HG02981 (cell line): ENCODE results near the gene AGBL4.
"Not testable (repeated sequence)": the region's sequence is repeated elsewhere in the genome, so short reads cannot be mapped to it uniquely, and the experiment has no call there.

Experiments used
- ATAC-seq: cut with Tn5 transposase; IDR thresholded peaks from one replicate; pipeline ENCODE4 v1.9.1; 2021; ENCODE audit warnings: mild to moderate bottlenecking, moderate library complexity; ENCODE audit not compliant: unreplicated experiment

AGBL4 gene

GRCh38 chr1:48523558-48523957, 1500.2 kb downstream of the AGBL4 start:
- no peak for ATAC-seq

DNA sequence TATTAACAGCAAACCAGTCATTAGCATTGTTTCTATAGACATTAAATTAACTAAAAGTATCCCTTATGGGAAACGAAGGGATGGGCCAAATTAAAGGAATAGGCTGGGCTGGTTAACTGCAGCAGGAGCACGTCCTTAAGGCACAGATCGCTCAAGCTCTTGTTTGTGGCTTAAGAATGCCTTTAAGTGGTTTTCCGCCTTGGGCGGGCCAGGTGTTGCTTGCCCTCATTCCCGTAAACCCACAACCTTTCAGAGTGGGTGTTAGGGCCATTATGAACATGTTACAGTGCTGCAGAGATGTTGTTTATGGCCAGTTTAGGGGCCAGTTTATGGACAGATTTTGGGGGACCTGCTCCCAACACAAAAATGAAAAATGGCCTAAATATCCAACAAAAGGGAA, 1503.9 kb downstream of the AGBL4 start:
- ATAC-seq = not testable (repeated sequence)

GRCh38 chr1:48506870-48507269, 1516.9 kb downstream of the AGBL4 start:
- no peak for ATAC-seq

DNA sequence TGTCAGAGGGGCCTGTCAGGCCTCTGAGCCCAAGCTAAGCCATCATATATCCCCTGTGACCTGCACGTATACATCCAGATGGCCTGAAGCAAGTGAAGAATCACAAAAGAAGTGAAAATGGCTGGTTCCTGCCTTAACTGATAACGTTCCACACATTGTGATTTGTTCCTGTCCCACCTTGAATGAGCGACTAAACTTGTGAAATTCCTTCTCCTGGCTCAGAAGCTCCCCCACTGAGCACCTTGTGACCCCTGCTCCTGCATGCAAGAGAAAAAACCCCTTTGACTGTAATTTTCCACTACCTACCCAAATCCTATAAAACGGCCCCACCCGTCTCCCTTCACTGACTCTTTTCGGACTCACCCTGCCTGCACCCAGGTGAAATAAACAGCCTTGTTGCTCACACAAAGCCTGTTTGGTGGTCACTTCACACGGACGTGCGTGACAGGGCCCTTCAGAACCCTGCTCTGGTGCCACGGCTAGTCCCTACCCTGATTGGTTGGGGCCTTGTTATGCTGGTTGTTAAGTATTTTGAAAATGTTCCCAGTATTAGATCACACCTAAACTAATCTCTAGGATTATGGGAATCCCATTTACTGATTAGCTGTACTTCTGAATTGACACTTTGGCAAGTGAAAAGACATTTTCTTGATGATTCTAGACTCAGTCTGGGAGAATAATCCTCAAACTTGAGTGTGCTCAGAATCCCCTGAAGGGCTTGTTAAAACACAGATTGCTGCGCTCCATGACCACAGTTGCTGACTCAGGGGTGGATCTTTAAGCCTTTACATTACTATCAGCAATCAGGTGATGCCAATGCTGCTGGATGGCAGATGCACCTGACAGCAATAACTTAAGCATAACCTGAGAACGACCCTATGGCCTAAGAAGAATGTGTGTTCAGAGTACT, 1523.0 kb downstream of the AGBL4 start:
- no peak for ATAC-seq

DNA sequence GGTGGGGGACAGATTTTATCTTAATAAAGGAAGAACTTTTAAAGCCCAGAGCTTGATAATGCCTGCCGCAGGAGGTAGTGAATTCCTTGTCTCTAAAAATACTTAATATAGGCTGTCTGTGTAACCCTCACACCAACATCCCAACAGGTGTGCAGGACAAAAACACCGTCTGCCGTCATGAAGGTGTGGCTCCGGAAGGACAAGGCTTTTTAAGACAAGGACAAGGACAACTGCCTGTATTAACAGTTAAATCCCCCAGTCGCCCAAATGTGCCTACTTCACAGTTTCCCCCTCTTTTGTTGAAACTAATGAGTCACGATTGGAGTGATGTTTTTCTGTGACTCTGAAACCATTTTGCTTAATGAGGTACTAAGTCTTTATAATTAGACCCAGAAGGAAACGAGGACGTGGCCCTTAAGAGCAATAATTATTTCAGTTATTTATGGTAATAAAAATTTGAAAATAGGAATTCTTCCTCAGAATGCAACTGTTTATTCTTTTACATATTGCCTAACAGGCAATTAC, 1524.5 kb downstream of the AGBL4 start:
- ATAC-seq = no peak

DNA sequence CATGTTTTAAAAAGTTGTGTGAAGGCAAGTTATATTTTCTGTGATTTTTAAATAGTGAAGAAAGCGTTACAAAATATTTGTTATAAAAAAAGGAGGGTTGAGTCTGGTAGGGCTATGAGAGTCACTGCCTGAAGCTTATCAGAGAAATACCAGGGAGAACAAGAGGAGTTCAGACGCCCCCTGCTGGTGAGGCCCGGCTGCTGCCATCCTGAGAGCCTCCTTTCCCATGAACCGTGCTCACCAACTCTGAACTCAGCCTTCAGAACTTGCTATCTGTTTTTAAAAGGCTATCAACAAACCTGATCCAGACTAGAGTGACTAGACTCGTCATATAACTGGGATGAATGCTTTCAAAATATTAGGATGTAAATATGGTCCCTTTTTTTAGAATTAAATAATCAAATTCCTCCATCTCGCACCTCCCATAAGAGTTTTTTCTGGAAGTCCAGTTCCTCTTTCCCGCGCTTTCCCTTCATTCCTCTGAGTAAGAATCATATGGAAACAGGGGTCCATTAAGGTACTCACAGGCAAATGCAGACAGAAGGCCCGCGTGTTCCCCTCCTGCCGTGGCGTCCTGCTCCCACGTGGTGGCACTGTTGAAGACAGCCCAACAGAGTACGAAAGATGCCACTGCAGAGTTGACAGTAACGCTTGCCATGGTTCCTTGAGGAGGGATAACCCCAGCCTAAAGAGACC, 1525.5 kb downstream of the AGBL4 start:
- peak; percentile 86 for ATAC-seq

GRCh38 chr1:48495911-48496310, 1527.8 kb downstream of the AGBL4 start:
- ATAC-seq = no peak

DNA sequence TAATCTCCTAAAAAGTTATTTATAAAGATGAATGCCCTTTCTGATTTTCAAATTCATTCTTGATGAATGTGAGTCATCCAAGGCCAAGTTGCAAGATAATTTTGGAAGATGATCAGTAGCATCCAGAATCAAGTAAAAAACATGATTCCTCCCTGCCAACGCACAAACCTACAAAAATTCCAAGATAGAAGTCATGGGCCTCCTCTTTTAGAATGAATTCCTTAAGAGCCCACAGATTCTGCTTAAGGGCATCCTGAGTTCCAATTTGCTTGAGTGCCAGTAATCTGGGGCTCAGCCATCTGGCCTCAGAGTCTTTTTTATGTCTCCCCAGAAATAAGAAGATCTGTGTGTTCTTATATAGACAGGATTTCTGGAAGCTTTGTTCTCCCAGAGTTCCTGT, 1528.6 kb downstream of the AGBL4 start:
- no peak for ATAC-seq

- no peak for ATAC-seq
Observed at GRCh38 chr1:48493970-48494769, 1529.6 kb downstream of the AGBL4 start.

DNA sequence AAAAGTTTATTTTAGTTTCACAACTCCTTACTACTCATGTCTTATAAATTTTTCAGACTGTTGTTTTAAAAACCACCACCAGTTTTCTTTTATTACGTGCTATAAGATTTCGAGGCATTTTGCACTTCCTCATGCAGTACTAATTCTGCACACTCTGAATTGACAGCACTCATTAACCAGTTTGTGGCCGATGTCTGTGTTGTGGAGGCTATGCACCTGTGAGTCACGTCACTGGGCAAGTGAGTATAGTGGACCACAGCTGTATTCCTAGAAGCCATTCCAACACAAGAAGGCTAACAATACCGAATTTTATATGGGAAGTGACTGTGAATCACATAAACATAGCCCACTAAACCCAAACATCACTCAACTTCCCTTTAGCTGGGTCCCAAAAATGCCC, 1530.7 kb downstream of the AGBL4 start:
- no peak for ATAC-seq

DNA sequence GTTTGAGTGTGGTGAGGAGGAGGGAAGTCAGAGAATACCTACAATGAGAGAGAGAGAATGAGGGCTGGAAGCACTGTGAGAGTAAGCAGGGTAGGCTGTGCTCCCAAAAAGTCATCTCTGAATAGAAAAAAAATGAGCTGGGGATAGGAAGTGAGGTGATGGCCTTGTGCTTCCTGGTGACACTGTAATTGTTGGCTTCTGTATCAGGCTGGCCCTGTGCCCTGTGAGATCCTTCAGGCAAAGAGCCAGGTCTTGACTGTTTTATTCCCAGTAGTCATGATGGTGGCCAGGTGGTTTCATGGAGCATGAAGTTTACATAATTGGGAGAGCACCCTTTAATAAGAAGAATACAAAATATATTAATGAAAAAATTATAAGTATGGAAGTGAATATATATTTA, 1531.4 kb downstream of the AGBL4 start:
- no peak for ATAC-seq

GRCh38 chr1:48488721-48489120, 1535.0 kb downstream of the AGBL4 start:
- no peak for ATAC-seq
